K562 (cell line): ENCODE data around the gene UGT2A3.

Experiments
- BRD4 ChIP-seq: fragments of 200-600 bp; sonication (generic); IDR thresholded peaks from 2 replicates; pipeline ENCODE4 v1.6.1; 2017; ENCODE audit warnings: inconsistent platforms
- ETV6 ChIP-seq, 3 experiments: fragments of 150-350 bp in 1 of 3; sonication (generic) in 1 of 3; formaldehyde crosslinking in 1 of 3; IDR thresholded peaks; 2 replicates each; pipeline versions ENCODE4 v1.6.1 to v1.8.0; 2014 to 2022; ENCODE audit warnings: borderline replicate concordance in 2 of 3, low read depth in 2 of 3, antibody characterized with exemption in 1 of 3, low read length in 1 of 3, mild to moderate bottlenecking in 1 of 3, missing genetic modification reagents in 1 of 3
- JUNB ChIP-seq: fragments of 450-650 bp; formaldehyde crosslinking; conservative IDR thresholded peaks from 2 replicates; pipeline ENCODE4 v1.4.0; 2020; ENCODE audit warnings: mild to moderate bottlenecking
- YY1 ChIP-seq, 3 experiments: IDR thresholded peaks; 2 replicates each; pipeline ENCODE4 v1.6.1; 2011; ENCODE audit warnings: low read length in 2 of 3, mild to moderate bottlenecking in 2 of 3, moderate library complexity in 2 of 3, borderline replicate concordance in 1 of 3, control low read depth in 1 of 3, low read depth in 1 of 3; ENCODE audit not compliant: insufficient read depth in 3 of 3, insufficient replicate concordance in 2 of 3, control insufficient read depth in 1 of 3, insufficient read length in 1 of 3; ENCODE audit errors: extremely low read depth in 1 of 3
- TF ChIP-seq, protein P1 (sequence below), 3 experiments: IDR thresholded peaks in 2 of 3; conservative IDR thresholded peaks in 1 of 3; 2 replicates each; pipeline ENCODE4 v1.5.1; 2011 to 2012; ENCODE audit warnings: low read length in 3 of 3, mild to moderate bottlenecking in 3 of 3, control low read depth in 2 of 3, improper control_type of control experiment in 1 of 3, inconsistent platforms in 1 of 3, low read depth in 1 of 3, mixed read lengths in 1 of 3, moderate library complexity in 1 of 3; ENCODE audit not compliant: insufficient read depth in 2 of 3

DNA sequence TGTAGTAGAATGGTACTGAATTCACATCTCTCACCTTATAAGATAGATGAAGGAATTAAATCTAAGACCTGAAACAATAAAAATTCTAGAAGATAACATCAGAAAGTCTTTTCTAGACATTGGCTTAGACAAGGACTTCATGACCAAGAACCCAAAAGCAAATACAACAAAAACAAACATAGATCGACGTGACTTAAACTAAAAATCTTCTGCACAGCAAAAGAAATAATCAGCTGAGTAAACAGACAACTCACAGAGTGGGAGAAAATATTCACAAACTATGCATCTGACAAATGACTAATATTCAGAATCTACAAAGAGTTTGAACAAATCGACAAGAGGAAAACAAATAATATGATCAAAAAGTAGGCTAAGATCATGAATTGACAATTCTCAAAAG is 38.8 kb downstream of the UGT2A3 start:
- TF ChIP-seq ETV6 (IDR thresholded peaks at IDR 0.05; ENCODE audit: borderline replicate concordance in 1 of 2, low read depth in 2 of 2, low read length in 1 of 2) (no peak), ETV6 (CRISPR knock-in tag; IDR thresholded peaks at IDR 0.05; ENCODE audit: borderline replicate concordance) (no peak), JUNB (CRISPR knock-in tag) (no peak), BRD4 (no peak), YY1 (IDR thresholded peaks at IDR 0.05; ENCODE audit: borderline replicate concordance in 1 of 3, control insufficient read depth in 1 of 3, extremely low read depth in 1 of 3, insufficient read depth in 3 of 3, insufficient read length in 1 of 3, insufficient replicate concordance in 2 of 3, low read depth in 1 of 3, low read length in 2 of 3) (no peak)
- TF ChIP-seq, protein P1, sequence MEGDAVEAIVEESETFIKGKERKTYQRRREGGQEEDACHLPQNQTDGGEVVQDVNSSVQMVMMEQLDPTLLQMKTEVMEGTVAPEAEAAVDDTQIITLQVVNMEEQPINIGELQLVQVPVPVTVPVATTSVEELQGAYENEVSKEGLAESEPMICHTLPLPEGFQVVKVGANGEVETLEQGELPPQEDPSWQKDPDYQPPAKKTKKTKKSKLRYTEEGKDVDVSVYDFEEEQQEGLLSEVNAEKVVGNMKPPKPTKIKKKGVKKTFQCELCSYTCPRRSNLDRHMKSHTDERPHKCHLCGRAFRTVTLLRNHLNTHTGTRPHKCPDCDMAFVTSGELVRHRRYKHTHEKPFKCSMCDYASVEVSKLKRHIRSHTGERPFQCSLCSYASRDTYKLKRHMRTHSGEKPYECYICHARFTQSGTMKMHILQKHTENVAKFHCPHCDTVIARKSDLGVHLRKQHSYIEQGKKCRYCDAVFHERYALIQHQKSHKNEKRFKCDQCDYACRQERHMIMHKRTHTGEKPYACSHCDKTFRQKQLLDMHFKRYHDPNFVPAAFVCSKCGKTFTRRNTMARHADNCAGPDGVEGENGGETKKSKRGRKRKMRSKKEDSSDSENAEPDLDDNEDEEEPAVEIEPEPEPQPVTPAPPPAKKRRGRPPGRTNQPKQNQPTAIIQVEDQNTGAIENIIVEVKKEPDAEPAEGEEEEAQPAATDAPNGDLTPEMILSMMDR (IDR thresholded peaks at IDR 0.05 in 2 of 3, conservative IDR thresholded peaks at IDR 0.05 in 1 of 3; ENCODE audit: insufficient read depth in 2 of 3, low read depth in 1 of 3, low read length in 3 of 3): no peak
